Measurements from ENCODE around the gene RBM6.
"Not testable (repeated sequence)": the region's sequence is repeated elsewhere in the genome, so short reads cannot be mapped to it uniquely, and the experiment has no call there.

The RBM6 gene

GRCh38 chr3:50047426-50047825, 107.5 kb downstream of the RBM6 start:
- H3K27ac Mint-ChIP-seq, result no peak overlapping the region
- peaks cover 27% of the 10 kb centered on the region for H3K36me3 Mint-ChIP-seq
- H3K4me1 Mint-ChIP-seq, result peaks cover 4% of the 10 kb centered on the region
- H3K27me3 Mint-ChIP-seq, result no peaks in the 10 kb centered on the region
- CTCF ChIA-PET, result no interaction called here
- no peaks in the 10 kb centered on the region for H3K9me3 Mint-ChIP-seq
- H3K4me3 Mint-ChIP-seq, result no peak overlapping the region
- DNase-seq, result no peak

- Mint-ChIP-seq H3K27ac (no peak overlapping the region), H3K36me3 (peaks cover 35% of the 10 kb centered on the region), H3K9me3 (no peaks in the 10 kb centered on the region), H3K27me3 (no peaks in the 10 kb centered on the region), H3K4me1 (peaks cover 4% of the 10 kb centered on the region), H3K4me3 (no peak overlapping the region)
- CTCF ChIA-PET, result no interaction called here
- no peak for DNase-seq
Observed at GRCh38 chr3:50050361-50050760, 110.4 kb downstream of the RBM6 start.

GRCh38 chr3:50057756-50058155, 117.8 kb downstream of the RBM6 start:
- no peaks in the 10 kb centered on the region for H3K27me3 Mint-ChIP-seq
- no peaks in the 10 kb centered on the region for H3K9me3 Mint-ChIP-seq
- H3K4me1 Mint-ChIP-seq, result no peaks in the 10 kb centered on the region
- no peak for DNase-seq
- CTCF ChIA-PET, result no interaction called here
- peaks cover 56% of the 10 kb centered on the region for H3K36me3 Mint-ChIP-seq
- H3K4me3 Mint-ChIP-seq, result no peak overlapping the region
- H3K27ac Mint-ChIP-seq, result peak overlapping the region; percentile 11

- Mint-ChIP-seq H3K9me3 (no peaks in the 10 kb centered on the region), H3K27ac (no peak overlapping the region), H3K4me1 (no peaks in the 10 kb centered on the region), H3K27me3 (no peaks in the 10 kb centered on the region), H3K36me3 (peaks cover 52% of the 10 kb centered on the region), H3K4me3 (no peak overlapping the region)
- DNase-seq, result no peak
- CTCF ChIA-PET, result interaction anchor here (0.7 kb wide), 1 partner anchor 528 kb away, joined by 3 read pairs; no protein-coding TSS in a partner anchor
Observed at GRCh38 chr3:50068134-50068533, 128.2 kb downstream of the RBM6 start.

- H3K9me3 Mint-ChIP-seq, result no peaks in the 10 kb centered on the region
- no peaks in the 10 kb centered on the region for H3K27me3 Mint-ChIP-seq
- peaks cover 30% of the 10 kb centered on the region for H3K36me3 Mint-ChIP-seq
- H3K4me1 Mint-ChIP-seq, result peaks cover 16% of the 10 kb centered on the region
- H3K27ac Mint-ChIP-seq, result peak overlapping the region; percentile 43
- CTCF ChIA-PET, result no interaction called here
- no peak overlapping the region for H3K4me3 Mint-ChIP-seq
- no peak for DNase-seq
Observed at GRCh38 chr3:50078091-50078490, 138.1 kb downstream of the RBM6 start.

- Mint-ChIP-seq H3K36me3 (peaks cover 24% of the 10 kb centered on the region), H3K27ac (no peak overlapping the region), H3K4me3 (no peak overlapping the region), H3K9me3 (no peaks in the 10 kb centered on the region), H3K4me1 (peaks cover 19% of the 10 kb centered on the region), H3K27me3 (no peaks in the 10 kb centered on the region)
- CTCF ChIA-PET, result no interaction called here
- no peak for DNase-seq
Observed at GRCh38 chr3:50078622-50079021, 138.7 kb downstream of the RBM6 start.

- H3K4me3 Mint-ChIP-seq, CTCF ChIA-PET, DNase-seq, H3K27me3 Mint-ChIP-seq, H3K27ac Mint-ChIP-seq, H3K36me3 Mint-ChIP-seq, H3K9me3 Mint-ChIP-seq: not testable (repeated sequence)
- H3K4me1 Mint-ChIP-seq, result peaks cover 21% of the 10 kb centered on the region
Observed at GRCh38 chr3:50084951-50085350, 145.0 kb downstream of the RBM6 start.

- peak; percentile 97 for DNase-seq
- Mint-ChIP-seq H3K36me3 (peaks cover 33% of the 10 kb centered on the region), H3K27me3 (no peaks in the 10 kb centered on the region), H3K4me3 (peak within 1 kb of the TSS; percentile 94), H3K9me3 (no peaks in the 10 kb centered on the region), H3K27ac (peak within 1 kb of the TSS; percentile 98), H3K4me1 (peaks cover 29% of the 10 kb centered on the region)
- CTCF ChIA-PET, result interaction anchor here (0.6 to 2.4 kb wide), 3 partner anchors 11 to 286 kb away, joined by 3 to 12 read pairs (median 3); partner anchors contain the start of gene INKA1
Observed at GRCh38 chr3:50088725-50089608, 149.0 kb downstream of the RBM6 start, which contains the start of gene RBM5. Gene RBM5 (plus strand): TSS chr3:50088919. CDS start chr3:50090435, 1,516 bp downstream.

- no peaks in the 10 kb centered on the region for H3K27me3 Mint-ChIP-seq
- H3K4me1 Mint-ChIP-seq, result peaks cover 31% of the 10 kb centered on the region
- no peak for DNase-seq
- H3K4me3 Mint-ChIP-seq, result peak overlapping the region; percentile 94
- peak overlapping the region; percentile 98 for H3K27ac Mint-ChIP-seq
- CTCF ChIA-PET, result interaction anchor here (0.6 to 2.4 kb wide), 3 partner anchors 10 to 286 kb away, joined by 3 to 12 read pairs (median 3); partner anchors contain the start of gene INKA1
- H3K9me3 Mint-ChIP-seq, result no peaks in the 10 kb centered on the region
- peaks cover 38% of the 10 kb centered on the region for H3K36me3 Mint-ChIP-seq
Observed at GRCh38 chr3:50089609-50089945, 149.6 kb downstream of the RBM6 start.

GRCh38 chr3:50090984-50091383, 151.0 kb downstream of the RBM6 start:
- CTCF ChIA-PET, result no interaction called here
- no peak for DNase-seq
- H3K9me3 Mint-ChIP-seq, result no peaks in the 10 kb centered on the region

GRCh38 chr3:50095352-50095998, 155.5 kb downstream of the RBM6 start:
- Mint-ChIP-seq H3K9me3 (no peaks in the 10 kb centered on the region), H3K4me1 (peaks cover 30% of the 10 kb centered on the region), H3K4me3 (no peak overlapping the region), H3K27ac (no peak overlapping the region), H3K36me3 (peaks cover 63% of the 10 kb centered on the region), H3K27me3 (no peaks in the 10 kb centered on the region)
- CTCF ChIA-PET, result no interaction called here
- DNase-seq, result no peak

More at GRCh38 chr3:50090984-50091383, 151.0 kb downstream of the RBM6 start:
- Mint-ChIP-seq H3K4me1 (peaks cover 39% of the 10 kb centered on the region), H3K27ac (no peak overlapping the region), H3K27me3 (no peaks in the 10 kb centered on the region), H3K36me3 (peaks cover 49% of the 10 kb centered on the region), H3K4me3 (peak overlapping the region; percentile 94)

GRCh38 chr3:50100386-50100785, 160.4 kb downstream of the RBM6 start:
- CTCF ChIA-PET, result interaction anchor here (0.7 to 1.0 kb wide), 3 partner anchors 11 to 20 kb away, joined by 3 to 4 read pairs (median 3); no protein-coding TSS in a partner anchor
- no peak for DNase-seq
- no peaks in the 10 kb centered on the region for H3K9me3 Mint-ChIP-seq
- no peaks in the 10 kb centered on the region for H3K27me3 Mint-ChIP-seq
- H3K36me3 Mint-ChIP-seq, result peaks cover 68% of the 10 kb centered on the region
- H3K4me1 Mint-ChIP-seq, result peaks cover 10% of the 10 kb centered on the region
- H3K4me3 Mint-ChIP-seq, result no peak overlapping the region
- H3K27ac Mint-ChIP-seq, result no peak overlapping the region

- Mint-ChIP-seq H3K36me3 (peaks cover 61% of the 10 kb centered on the region), H3K27ac (peak overlapping the region; percentile 1), H3K4me1 (peaks cover 6% of the 10 kb centered on the region), H3K9me3 (no peaks in the 10 kb centered on the region), H3K4me3 (no peak overlapping the region), H3K27me3 (no peaks in the 10 kb centered on the region)
- CTCF ChIA-PET, result interaction anchor here (0.7 to 0.9 kb wide), 3 partner anchors 12 to 20 kb away, joined by 3 to 4 read pairs (median 3); no protein-coding TSS in a partner anchor
- no peak for DNase-seq
Observed at GRCh38 chr3:50100956-50101845, 161.3 kb downstream of the RBM6 start.

GRCh38 chr3:50102558-50102957, 162.6 kb downstream of the RBM6 start:
- DNase-seq, result no peak
- Mint-ChIP-seq H3K4me1 (peaks cover 6% of the 10 kb centered on the region), H3K36me3 (peaks cover 64% of the 10 kb centered on the region), H3K9me3 (no peaks in the 10 kb centered on the region), H3K27me3 (no peaks in the 10 kb centered on the region), H3K27ac (no peak overlapping the region), H3K4me3 (no peak overlapping the region)
- CTCF ChIA-PET, result interaction anchor here (3.5 kb wide), 1 partner anchor 19 kb away, joined by 22 read pairs; no protein-coding TSS in a partner anchor
